Gastroesophageal sphincter (tissue), 4 donors: ENCODE measurements around the gene ZFYVE28. TPM values are rescaled to one million over a fixed set of nuclear protein-coding genes. Genes with fewer than 3 reads are reported as not detected.

Source experiments
- ATAC-seq: fragments of 150-250 bp; one replicate; pipeline ENCODE4 v1.9.1; 2016; ENCODE audit warnings: mild to moderate bottlenecking, moderate library complexity
- H3K27ac ChIP-seq, 4 donors: fragments of 200-600 bp; sonication (generic) in 3 of 4; 1 replicate in 3 of 4; 2 replicates in 1 of 4; pipeline ENCODE4 v1.5.1; 2016 to 2019
- H3K27me3 ChIP-seq: fragments of 200-600 bp; sonication (generic); one replicate; pipeline ENCODE4 v1.5.1; 2019
- H3K36me3 ChIP-seq, 2 donors: fragments of 200-600 bp; sonication (generic); one replicate each; pipeline ENCODE4 v1.5.1; 2019; ENCODE audit warnings: control low read depth in 1 of 2
- H3K4me1 ChIP-seq, 3 donors: fragments of 200-600 bp; sonication (generic); 1 replicate in 2 of 3; 2 replicates in 1 of 3; pipeline ENCODE4 v1.5.1; 2016 to 2019; ENCODE audit warnings: control low read depth in 2 of 3
- H3K4me3 ChIP-seq, 2 donors: fragments of 200-600 bp; sonication (generic); one replicate each; pipeline ENCODE4 v1.5.1; 2019; ENCODE audit warnings: mild to moderate bottlenecking in 1 of 2, moderate library complexity in 1 of 2
- H3K9me3 ChIP-seq, 3 donors: fragments of 200-600 bp; sonication (generic); one replicate each; pipeline ENCODE4 v1.5.1; 2017 to 2019; ENCODE audit warnings: control low read depth in 2 of 3
- EP300 ChIP-seq: sonication (generic); formaldehyde crosslinking; IDR thresholded peaks from one replicate; pipeline ENCODE4 v1.6.1; 2017; ENCODE audit warnings: antibody characterized with exemption, mild to moderate bottlenecking
- POLR2A ChIP-seq, 2 donors: fragments of 450-650 bp; IDR thresholded peaks; one replicate each; pipeline ENCODE4 v1.6.1; 2017; ENCODE audit warnings: antibody characterized with exemption in 2 of 2, mild to moderate bottlenecking in 2 of 2, moderate library complexity in 1 of 2
- POLR2AphosphoS5 ChIP-seq: sonication (generic); formaldehyde crosslinking; IDR thresholded peaks from one replicate; pipeline ENCODE4 v1.6.1; 2017; ENCODE audit warnings: antibody characterized with exemption
- WGBS, 2 donors: methylation state at CpG; one replicate each; pipeline ENCODE4 v1.1.5; 2018; ENCODE audit warnings: low coverage in 1 of 2; 5-methylcytosine and 5-hydroxymethylcytosine counted together
- total RNA-seq, 4 donors: library from RNA; depleted of rRNA; stranded (reverse); fragments of >200 nt; gene quantifications; one replicate each; pipeline ENCODE4 v1.1.0, GENCODE V29; 2016
- TF ChIP-seq, protein P1 (sequence below), 4 experiments: fragments of 200-600 bp in 2 of 4; fragments of 450-650 bp in 2 of 4; sonication (generic) in 1 of 4; IDR thresholded peaks; one replicate each; pipeline ENCODE4 v1.5.1; 2017 to 2019; ENCODE audit warnings: antibody characterized with exemption in 4 of 4, mild to moderate bottlenecking in 2 of 4, moderate library complexity in 2 of 4

Gene ZFYVE28
- total RNA-seq, 4 donors from 2014 or later, result 4.4 to 12.0 (median 8.2) TPM

DNA sequence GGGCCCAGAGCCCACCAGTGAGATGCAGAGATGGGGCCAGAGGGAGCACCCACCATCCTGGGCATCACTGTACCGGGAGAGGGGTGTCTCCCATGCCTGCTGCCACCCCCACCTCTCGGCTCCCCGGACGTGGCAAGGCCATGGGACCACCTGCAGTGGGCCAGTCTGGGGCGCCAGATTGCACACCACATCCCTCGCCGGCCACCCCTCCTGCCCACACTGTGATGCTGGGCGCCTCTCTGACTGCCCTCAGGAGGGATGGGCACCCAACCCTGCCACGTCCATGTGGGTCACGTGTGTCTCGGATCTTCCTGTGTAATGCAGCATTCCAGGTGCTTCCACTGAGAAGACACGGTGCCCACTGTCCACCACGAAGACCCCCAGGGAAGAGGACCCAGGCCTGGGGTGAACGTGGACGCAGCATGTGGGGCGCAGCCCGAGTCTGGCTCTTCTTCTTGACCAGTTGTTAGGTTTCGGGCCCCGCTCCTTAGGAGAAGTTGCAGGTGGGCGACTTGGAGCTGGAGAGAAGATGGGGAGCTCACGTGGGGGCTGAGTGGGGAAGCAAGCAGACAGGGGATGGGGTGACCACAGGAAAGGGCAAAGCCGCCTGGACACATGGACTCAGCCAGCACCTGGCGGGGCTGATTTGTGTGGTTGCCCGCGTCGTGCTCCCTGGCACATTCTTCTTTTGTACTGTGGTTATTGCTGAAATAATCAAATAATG is 47.7 kb downstream of the ZFYVE28 start:
- Histone ChIP-seq H3K27ac (no peak overlapping the region), H3K27me3 (no peaks in the 10 kb centered on the region), H3K36me3 (peaks cover 0 to 6% of the 10 kb centered on the region in 2 donors), H3K4me1 (peaks cover 0 to under 1% (median 0%) of the 10 kb centered on the region in 3 donors), H3K4me3 (no peak overlapping the region), H3K9me3 (peaks cover 0 to 7% (median 0%) of the 10 kb centered on the region in 3 donors)
- 64% methylated on average over 4 of the region's 26 CpGs; no CpG with 5 or more reads in 1 of the 2 donors for WGBS, 2 donors
- no peak for ATAC-seq
- TF ChIP-seq EP300, result no peak
- no peak for TF ChIP-seq POLR2A (IDR thresholded peaks at IDR 0.05)
- TF ChIP-seq, protein P1, sequence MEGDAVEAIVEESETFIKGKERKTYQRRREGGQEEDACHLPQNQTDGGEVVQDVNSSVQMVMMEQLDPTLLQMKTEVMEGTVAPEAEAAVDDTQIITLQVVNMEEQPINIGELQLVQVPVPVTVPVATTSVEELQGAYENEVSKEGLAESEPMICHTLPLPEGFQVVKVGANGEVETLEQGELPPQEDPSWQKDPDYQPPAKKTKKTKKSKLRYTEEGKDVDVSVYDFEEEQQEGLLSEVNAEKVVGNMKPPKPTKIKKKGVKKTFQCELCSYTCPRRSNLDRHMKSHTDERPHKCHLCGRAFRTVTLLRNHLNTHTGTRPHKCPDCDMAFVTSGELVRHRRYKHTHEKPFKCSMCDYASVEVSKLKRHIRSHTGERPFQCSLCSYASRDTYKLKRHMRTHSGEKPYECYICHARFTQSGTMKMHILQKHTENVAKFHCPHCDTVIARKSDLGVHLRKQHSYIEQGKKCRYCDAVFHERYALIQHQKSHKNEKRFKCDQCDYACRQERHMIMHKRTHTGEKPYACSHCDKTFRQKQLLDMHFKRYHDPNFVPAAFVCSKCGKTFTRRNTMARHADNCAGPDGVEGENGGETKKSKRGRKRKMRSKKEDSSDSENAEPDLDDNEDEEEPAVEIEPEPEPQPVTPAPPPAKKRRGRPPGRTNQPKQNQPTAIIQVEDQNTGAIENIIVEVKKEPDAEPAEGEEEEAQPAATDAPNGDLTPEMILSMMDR (IDR thresholded peaks at IDR 0.05), result no peak
- no peak for TF ChIP-seq POLR2AphosphoS5

DNA sequence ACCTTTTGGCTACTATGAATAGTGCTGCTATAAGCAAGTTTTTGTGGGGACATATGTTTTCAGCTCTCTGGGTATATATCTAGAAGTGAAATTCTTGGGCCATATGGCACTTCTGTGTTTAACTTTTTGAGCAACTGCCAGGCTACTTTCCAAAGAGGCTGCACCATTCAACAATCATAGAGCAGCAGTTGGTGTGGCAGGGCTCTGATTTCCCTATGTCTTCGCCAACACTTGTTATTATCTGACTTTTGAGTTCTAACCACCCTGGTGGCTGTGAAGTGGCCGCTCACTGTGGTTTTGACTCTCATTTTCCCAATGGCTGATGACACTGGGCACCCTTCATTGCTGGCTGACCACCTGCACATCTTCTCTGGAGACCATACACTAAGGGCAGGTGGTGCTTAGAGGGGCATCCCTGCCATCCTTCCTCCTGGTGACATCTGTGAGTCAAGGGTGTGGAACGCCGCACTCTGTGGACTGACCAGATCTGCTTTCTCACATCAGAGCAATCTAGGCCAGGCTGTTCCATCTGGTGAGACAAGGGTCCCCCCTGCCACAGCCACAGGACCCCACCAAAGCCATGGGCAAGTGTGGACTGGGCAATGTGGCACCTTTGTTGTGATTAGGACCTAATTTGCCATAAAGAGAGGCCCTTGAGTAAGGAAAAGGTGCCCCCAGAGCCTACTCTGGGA is 49.6 kb downstream of the ZFYVE28 start:
- WGBS, 2 donors, result 83 to 100% methylated on average over 1 to 2 of the region's 4 CpGs
- Histone ChIP-seq H3K4me3 (no peak overlapping the region), H3K27me3 (no peaks in the 10 kb centered on the region), H3K36me3 (peaks cover 0 to 6% of the 10 kb centered on the region in 2 donors), H3K4me1 (peaks cover 0 to 19% (median 3%) of the 10 kb centered on the region in 3 donors), H3K9me3 (peaks cover 0 to 7% (median 0%) of the 10 kb centered on the region in 3 donors), H3K27ac (no peak overlapping the region)
- no peak for ATAC-seq
- TF ChIP-seq POLR2A (IDR thresholded peaks at IDR 0.05) (no peak), EP300 (no peak), POLR2AphosphoS5 (no peak)
- TF ChIP-seq, protein P1 (IDR thresholded peaks at IDR 0.05), result no peak

DNA sequence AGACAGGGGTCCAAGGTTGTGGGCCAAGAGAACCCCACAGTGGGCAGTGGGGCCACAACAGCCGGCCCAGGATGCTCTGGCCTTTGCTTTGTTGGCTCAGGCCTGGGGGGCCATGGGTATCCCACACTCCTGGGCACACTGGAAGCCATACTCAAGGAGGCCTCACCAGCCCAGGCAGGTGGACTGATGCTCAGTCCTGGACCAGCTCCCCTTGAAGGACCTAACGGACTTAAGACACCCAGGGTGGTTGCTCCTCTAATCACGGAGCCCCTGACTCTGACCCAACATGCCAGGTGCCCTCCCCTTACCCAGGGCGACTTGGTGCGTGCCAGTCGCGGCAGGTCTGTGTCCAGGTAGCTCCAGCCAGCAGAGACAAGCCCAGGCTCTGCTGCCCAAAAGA is 50.8 kb downstream of the ZFYVE28 start:
- no peaks in the 10 kb centered on the region for H3K27me3 ChIP-seq
- ATAC-seq, result no peak
- H3K4me1 ChIP-seq, result peaks cover 0 to 31% (median 6%) of the 10 kb centered on the region in 3 donors
- WGBS, 2 donors, result no CpG with 5 or more reads among the region's 7 CpGs
- H3K36me3 ChIP-seq, result peaks cover 0 to 6% of the 10 kb centered on the region in 2 donors
- H3K9me3 ChIP-seq, result peaks cover 0 to 7% (median 0%) of the 10 kb centered on the region in 3 donors
- no peak overlapping the region for H3K4me3 ChIP-seq
- TF ChIP-seq EP300, result no peak
- TF ChIP-seq POLR2AphosphoS5, result no peak
- TF ChIP-seq POLR2A (IDR thresholded peaks at IDR 0.05), result no peak
- TF ChIP-seq, protein P1 (IDR thresholded peaks at IDR 0.05), result no peak
- no peak overlapping the region for H3K27ac ChIP-seq

DNA sequence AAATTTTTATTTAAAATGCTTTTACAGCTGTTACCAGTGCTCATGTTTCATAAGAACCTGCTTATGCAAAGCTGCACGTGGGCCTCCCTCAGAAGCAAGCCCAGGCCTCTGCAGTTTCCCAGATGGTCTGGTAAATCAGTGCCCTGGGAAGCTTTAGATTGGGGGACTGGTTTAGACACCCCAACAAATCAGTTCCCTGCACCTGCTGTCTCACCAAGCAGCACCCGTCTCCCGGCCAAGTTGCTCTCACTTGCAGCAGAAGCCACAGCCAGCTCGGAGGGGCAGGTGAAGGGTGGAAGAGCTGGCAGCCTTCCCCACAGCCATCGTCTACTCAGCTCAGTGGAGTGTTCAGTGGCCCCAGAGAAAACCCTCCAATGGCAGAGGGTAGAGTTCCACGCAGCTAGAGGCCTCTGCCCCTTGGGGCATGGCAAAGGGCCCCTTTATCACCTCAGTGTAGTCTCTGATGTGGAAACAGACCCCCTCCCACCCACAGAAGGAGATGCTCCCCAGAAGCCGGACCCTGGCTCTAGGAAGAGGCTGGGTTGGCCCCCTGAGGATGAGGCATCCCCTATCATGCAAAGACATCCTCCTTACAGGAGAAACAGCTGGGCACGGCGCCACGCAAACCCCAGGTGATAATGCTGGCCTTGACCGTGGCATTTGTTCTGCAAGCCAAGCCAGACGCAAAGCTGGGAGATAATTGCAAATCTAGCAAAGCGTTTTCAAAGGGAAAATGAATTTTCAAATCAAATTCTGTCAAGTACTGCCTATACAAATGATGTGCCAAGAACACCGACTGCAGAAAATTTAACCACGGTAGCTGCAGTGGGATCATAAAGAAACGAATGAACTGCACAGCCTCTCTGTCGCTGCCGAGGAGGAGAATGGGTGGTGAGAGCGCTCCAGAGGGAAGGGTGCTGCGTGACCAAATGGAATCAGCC is 51.9 kb downstream of the ZFYVE28 start:
- H3K36me3 ChIP-seq, result peaks cover 0 to 6% of the 10 kb centered on the region in 2 donors
- TF ChIP-seq POLR2AphosphoS5 (no peak), POLR2A (IDR thresholded peaks at IDR 0.05) (no peak), EP300 (no peak)
- TF ChIP-seq, protein P1 (IDR thresholded peaks at IDR 0.05), result no peak
- no peak for ATAC-seq
- H3K4me3 ChIP-seq, result no peak overlapping the region
- WGBS, 2 donors, result 58 to 77% methylated on average over 9 to 11 of the region's 20 CpGs
- H3K9me3 ChIP-seq, result peaks cover 0 to 7% (median 0%) of the 10 kb centered on the region in 3 donors
- no peak overlapping the region for H3K27ac ChIP-seq
- no peaks in the 10 kb centered on the region for H3K27me3 ChIP-seq
- peaks cover 0 to 31% (median 6%) of the 10 kb centered on the region in 3 donors for H3K4me1 ChIP-seq
